ENCODE results near the gene OR1I1. TPM values are rescaled to one million over a fixed set of nuclear protein-coding genes. Genes with fewer than 3 reads are reported as not detected.

OR1I1 gene, protein sequence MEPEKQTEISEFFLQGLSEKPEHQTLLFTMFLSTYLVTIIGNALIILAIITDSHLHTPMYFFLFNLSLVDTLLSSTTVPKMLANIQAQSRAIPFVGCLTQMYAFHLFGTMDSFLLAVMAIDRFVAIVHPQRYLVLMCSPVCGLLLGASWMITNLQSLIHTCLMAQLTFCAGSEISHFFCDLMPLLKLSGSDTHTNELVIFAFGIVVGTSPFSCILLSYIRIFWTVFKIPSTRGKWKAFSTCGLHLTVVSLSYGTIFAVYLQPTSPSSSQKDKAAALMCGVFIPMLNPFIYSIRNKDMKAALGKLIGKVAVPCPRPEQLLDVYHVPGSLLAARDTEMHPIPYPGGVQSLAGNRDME
- not detected in 2 replicates for total RNA-seq

DNA sequence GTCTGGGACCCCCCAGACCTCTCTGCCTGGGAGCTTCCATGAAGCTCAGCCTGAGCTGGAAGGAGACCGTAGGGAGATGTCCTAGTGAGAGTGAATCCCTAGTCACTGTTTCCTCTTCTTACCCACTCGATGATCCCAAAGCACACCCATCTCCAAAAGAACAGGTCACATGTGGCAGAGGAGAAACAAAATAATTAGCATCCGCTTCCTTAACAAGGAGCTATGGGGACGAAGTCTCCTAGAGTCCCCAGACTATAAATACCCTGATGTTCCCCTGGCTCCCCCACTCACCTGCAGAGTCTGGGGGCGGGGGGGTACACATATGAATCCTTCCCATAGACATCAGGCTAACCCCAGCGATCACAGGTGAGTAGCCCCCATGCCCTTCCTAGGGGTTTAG is at the start of gene OR1I1:
TSS of gene OR1I1 (plus strand) at position 301 of the 400 bp plus-strand sequence. CDS start 4,855 bp downstream, outside the sequence.
- ATAC-seq (ENCODE audit: low read depth) (no peak), DNase-seq (no peak)
- no peaks in the 10 kb centered on the region for H3K4me1 Mint-ChIP-seq
- H3K4me3 Mint-ChIP-seq, result no peak within 1 kb of the TSS
- ChIA-PET POLR2A (no interaction called here), CTCF (interaction anchor here (0.9 kb wide), 2 partner anchors 10 to 19 kb away, joined by 3 read pairs; no protein-coding TSS in a partner anchor)
- peaks cover 32% of the 10 kb centered on the region for H3K27me3 Mint-ChIP-seq
- H3K27ac Mint-ChIP-seq, result no peak within 1 kb of the TSS
- no peaks in the 10 kb centered on the region for H3K36me3 Mint-ChIP-seq (ENCODE audit: low read depth)
- intact Hi-C loops (cut with micrococcal nuclease), result no loop called here
- TF ChIP-seq, protein P1, sequence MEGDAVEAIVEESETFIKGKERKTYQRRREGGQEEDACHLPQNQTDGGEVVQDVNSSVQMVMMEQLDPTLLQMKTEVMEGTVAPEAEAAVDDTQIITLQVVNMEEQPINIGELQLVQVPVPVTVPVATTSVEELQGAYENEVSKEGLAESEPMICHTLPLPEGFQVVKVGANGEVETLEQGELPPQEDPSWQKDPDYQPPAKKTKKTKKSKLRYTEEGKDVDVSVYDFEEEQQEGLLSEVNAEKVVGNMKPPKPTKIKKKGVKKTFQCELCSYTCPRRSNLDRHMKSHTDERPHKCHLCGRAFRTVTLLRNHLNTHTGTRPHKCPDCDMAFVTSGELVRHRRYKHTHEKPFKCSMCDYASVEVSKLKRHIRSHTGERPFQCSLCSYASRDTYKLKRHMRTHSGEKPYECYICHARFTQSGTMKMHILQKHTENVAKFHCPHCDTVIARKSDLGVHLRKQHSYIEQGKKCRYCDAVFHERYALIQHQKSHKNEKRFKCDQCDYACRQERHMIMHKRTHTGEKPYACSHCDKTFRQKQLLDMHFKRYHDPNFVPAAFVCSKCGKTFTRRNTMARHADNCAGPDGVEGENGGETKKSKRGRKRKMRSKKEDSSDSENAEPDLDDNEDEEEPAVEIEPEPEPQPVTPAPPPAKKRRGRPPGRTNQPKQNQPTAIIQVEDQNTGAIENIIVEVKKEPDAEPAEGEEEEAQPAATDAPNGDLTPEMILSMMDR (IDR thresholded peaks at IDR 0.05), result no peak
- no peaks in the 10 kb centered on the region for H3K9me3 Mint-ChIP-seq

DNA sequence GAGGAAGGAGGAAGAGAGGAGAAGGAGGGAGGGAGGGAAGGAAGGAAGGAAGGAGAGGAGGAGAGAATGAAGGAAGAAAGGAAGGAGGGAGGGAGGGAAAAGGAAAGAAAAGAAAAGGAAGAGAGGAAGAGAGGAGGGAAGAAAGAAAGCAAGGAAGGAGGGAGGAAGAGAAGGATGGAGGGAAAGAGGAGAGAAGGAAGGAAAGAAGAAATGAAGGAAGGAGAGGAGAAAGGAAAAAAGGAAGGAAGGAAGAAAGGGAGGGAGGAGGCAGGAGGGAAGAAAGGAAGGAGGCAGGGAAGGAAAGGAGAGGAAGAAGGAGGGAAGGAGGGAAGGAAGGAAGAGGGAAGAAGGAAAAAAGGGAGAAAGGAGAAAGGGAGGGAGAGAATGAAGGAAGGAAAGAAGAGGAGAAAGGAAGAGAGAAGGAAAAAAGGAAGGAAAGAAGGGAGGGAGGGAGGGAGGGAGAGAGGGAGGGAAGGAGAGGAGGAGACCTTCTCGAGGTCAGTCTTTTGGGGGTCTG is 46.2 kb upstream of the OR1I1 start:
- TF ChIP-seq, protein P1 (IDR thresholded peaks at IDR 0.05), result no peak

DNA sequence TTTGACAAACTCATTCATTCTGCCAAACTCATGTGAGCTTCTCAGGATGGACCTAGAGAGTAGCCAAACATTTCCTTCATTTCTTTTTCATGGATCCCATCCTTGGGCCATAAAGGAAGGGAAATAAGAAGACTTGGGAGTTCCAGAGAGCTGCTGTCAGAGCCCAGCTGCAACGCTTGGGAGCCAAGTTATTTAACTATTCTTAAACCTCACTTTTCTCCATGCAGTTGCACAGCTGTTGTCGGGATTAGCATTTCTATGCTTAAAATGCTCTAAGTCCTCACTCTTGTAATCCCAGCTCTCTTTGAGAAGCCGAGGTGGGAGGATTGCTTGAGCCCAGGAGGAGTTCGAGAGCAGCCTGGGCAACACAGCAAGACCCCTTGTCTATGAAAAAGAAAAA is 44.4 kb upstream of the OR1I1 start:
- DNase-seq, result no peak
- TF ChIP-seq, protein P1 (IDR thresholded peaks at IDR 0.05), result no peak
- H3K9me3 Mint-ChIP-seq, result no peaks in the 10 kb centered on the region
- H3K4me1 Mint-ChIP-seq, result no peaks in the 10 kb centered on the region
- no peak overlapping the region for H3K27ac Mint-ChIP-seq
- H3K4me3 Mint-ChIP-seq, result no peak overlapping the region
- no peaks in the 10 kb centered on the region for H3K36me3 Mint-ChIP-seq (ENCODE audit: low read depth)
- H3K27me3 Mint-ChIP-seq, result peaks cover 19% of the 10 kb centered on the region
- intact Hi-C loops (cut with micrococcal nuclease), result no loop called here
- CTCF ChIA-PET, result no interaction called here
- no peak for ATAC-seq (ENCODE audit: low read depth)
- POLR2A ChIA-PET, result no interaction called here

More for the DNA sequence above, 46.2 kb upstream of the OR1I1 start:
- DNase-seq (no peak), ATAC-seq (ENCODE audit: low read depth) (no peak)
- Mint-ChIP-seq H3K27ac (no peak overlapping the region), H3K27me3 (peaks cover 23% of the 10 kb centered on the region), H3K4me1 (no peaks in the 10 kb centered on the region), H3K9me3 (peaks cover 5% of the 10 kb centered on the region), H3K36me3 (ENCODE audit: low read depth) (no peaks in the 10 kb centered on the region), H3K4me3 (no peak overlapping the region)
- ChIA-PET POLR2A (no interaction called here), CTCF (no interaction called here)
- intact Hi-C loops (cut with micrococcal nuclease), result no loop called here

DNA sequence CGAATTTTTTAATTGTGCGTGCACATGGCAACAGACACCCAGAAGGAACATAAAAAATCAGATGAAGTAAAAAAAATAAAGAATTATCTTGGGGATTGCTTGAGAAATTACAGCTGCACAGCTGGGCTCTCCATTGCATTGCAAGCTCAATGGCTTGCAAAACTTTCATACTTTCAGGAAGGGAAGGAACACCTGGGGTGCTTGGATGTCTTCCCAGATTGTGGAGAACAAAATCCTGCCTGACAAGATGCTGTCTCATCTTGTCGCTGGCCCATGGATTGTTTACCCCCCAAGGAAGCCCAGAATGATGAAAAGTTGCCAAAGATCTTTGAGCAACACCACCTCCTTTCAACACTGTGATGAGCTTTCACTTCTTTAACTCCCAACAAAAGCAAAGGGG is 43.7 kb upstream of the OR1I1 start:
- Mint-ChIP-seq H3K9me3 (no peaks in the 10 kb centered on the region), H3K27me3 (peaks cover 17% of the 10 kb centered on the region), H3K27ac (no peak overlapping the region), H3K4me3 (no peak overlapping the region), H3K36me3 (ENCODE audit: low read depth) (no peaks in the 10 kb centered on the region), H3K4me1 (no peaks in the 10 kb centered on the region)
- ATAC-seq (ENCODE audit: low read depth) (no peak), DNase-seq (no peak)
- TF ChIP-seq, protein P1 (IDR thresholded peaks at IDR 0.05), result no peak
- ChIA-PET POLR2A (no interaction called here), CTCF (no interaction called here)
- intact Hi-C loops (cut with micrococcal nuclease), result no loop called here

DNA sequence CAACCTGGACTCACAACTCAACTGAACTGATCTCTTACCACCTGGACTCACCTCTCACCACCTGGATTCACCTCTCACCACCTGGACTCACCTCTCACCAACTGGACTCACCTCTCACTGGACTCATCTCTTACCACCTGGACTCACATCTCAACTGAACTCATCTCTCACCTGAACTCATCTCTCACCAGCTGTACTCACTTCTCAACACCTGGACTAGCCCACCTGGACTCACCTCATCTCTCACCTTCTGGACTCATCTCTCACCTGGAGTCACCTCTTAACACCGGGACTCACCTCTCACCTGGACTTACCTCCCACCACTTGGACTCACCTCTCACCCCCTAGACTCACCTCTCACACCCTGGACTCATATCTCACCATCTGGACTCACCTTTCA is 40.0 kb upstream of the OR1I1 start:
- Mint-ChIP-seq H3K27me3 (peaks cover 12% of the 10 kb centered on the region), H3K27ac (no peak overlapping the region), H3K36me3 (ENCODE audit: low read depth) (no peaks in the 10 kb centered on the region), H3K4me3 (no peak overlapping the region), H3K9me3 (no peaks in the 10 kb centered on the region), H3K4me1 (no peaks in the 10 kb centered on the region)
- no peak for DNase-seq
- POLR2A ChIA-PET, result no interaction called here
- TF ChIP-seq, protein P1 (IDR thresholded peaks at IDR 0.05), result no peak
- CTCF ChIA-PET, result no interaction called here
- ATAC-seq (ENCODE audit: low read depth), result no peak
- intact Hi-C loops (cut with micrococcal nuclease), result no loop called here

All from activated B cell treated with CpG ODN at 0.5 μM for 24 hours (primary cell).